Lung (tissue), 12 donors: ENCODE results near the gene AEN. TPM values are rescaled to one million over a fixed set of nuclear protein-coding genes. Genes with fewer than 3 reads are reported as not detected.

ENCODE experiments used
- ATAC-seq: fragments of 200-7000 bp; cut with Tn5 transposase; one replicate; pipeline ENCODE4 v1.9.1; 2020; ENCODE audit warnings: moderate number of reproducible peaks; ENCODE audit not compliant: insufficient read depth, low FRiP score
- DNase-seq, 3 donors: peaks; one replicate each; pipeline ENCODE4 v3.0.0-alpha.2; 2013 to 2017
- H3K27ac ChIP-seq, 2 donors: one replicate each; pipeline ENCODE4 v1.5.1; 2013; ENCODE audit warnings: mild to moderate bottlenecking in 2 of 2, moderate library complexity in 2 of 2, control low read depth in 1 of 2, inconsistent platforms in 1 of 2, low read depth in 1 of 2, low read length in 1 of 2
- H3K27me3 ChIP-seq, 3 donors: one replicate each; pipeline ENCODE4 v1.5.1; 2013; ENCODE audit warnings: low read length in 2 of 3; ENCODE audit not compliant: control insufficient read depth in 3 of 3, insufficient read depth in 3 of 3
- H3K36me3 ChIP-seq, 4 donors: one replicate each; pipeline ENCODE4 v1.5.1; 2013; ENCODE audit warnings: low read length in 4 of 4, mild to moderate bottlenecking in 1 of 4, moderate library complexity in 1 of 4; ENCODE audit not compliant: control insufficient read depth in 4 of 4, insufficient read depth in 4 of 4
- H3K4me1 ChIP-seq, 5 donors: one replicate each; pipeline ENCODE4 v1.5.1; 2013; ENCODE audit warnings: low read length in 5 of 5, mild to moderate bottlenecking in 2 of 5, moderate library complexity in 1 of 5; ENCODE audit not compliant: control insufficient read depth in 5 of 5, insufficient read depth in 5 of 5
- H3K4me3 ChIP-seq: one replicate; pipeline ENCODE4 v1.5.1; 2013; ENCODE audit warnings: mild to moderate bottlenecking, control low read depth, moderate library complexity
- H3K9ac ChIP-seq, 2 donors: one replicate each; pipeline ENCODE4 v1.5.1; 2013; ENCODE audit warnings: low read length in 2 of 2, control low read depth in 1 of 2; ENCODE audit not compliant: insufficient read depth in 1 of 2
- H3K9me3 ChIP-seq, 4 donors: one replicate each; pipeline ENCODE4 v1.5.1; 2013; ENCODE audit warnings: low read length in 3 of 4, mild to moderate bottlenecking in 1 of 4, moderate library complexity in 1 of 4; ENCODE audit not compliant: control insufficient read depth in 4 of 4, insufficient read depth in 3 of 4
- CTCF ChIP-seq: IDR thresholded peaks from 2 replicates; pipeline ENCODE4 v1.5.1; 2012; ENCODE audit warnings: mild to moderate bottlenecking; ENCODE audit errors: control extremely low read depth, extremely low read depth
- WGBS, 2 donors: extraction: QIAGEN DNeasy Blood & Tissue Kit; methylation state at CpG; one replicate each; pipeline ENCODE4 v1.1.7; 2013; 5-methylcytosine and 5-hydroxymethylcytosine counted together
- polyA plus RNA-seq, 2 donors: library from polyadenylated mRNA; stranded (reverse); fragments of 200-250 nt; gene quantifications; one replicate each; pipeline ENCODE4 v1.2.1, GENCODE V29; 2013
- total RNA-seq, 2 donors: library from RNA; depleted of rRNA in 1 of 2; stranded (reverse); fragments of >200 nt in 1 of 2; gene quantifications; one replicate each; pipeline ENCODE4 v1.2.1, GENCODE V29; 2014 to 2021
- donor health status: control.
- donor health status: control.
- donor health status: Bipolar disorder and iron deficiency.
- donor health status: healthy.
- donor health status: DM: yes; HTN: yes; CAD: no.

Gene AEN
- total and polyA plus RNA-seq, 4 donors = 4.2 to 15.4 (median 13.4) TPM

GRCh38 chr15:88655800-88656488 lies 34.8 kb downstream of the AEN start:
- Histone ChIP-seq H3K9ac (no peak overlapping the region), H3K27me3 (no peaks in the 10 kb centered on the region), H3K4me3 (no peak overlapping the region), H3K27ac (no peak overlapping the region), H3K4me1 (peaks cover 0 to 6% (median 0%) of the 10 kb centered on the region in 5 donors), H3K9me3 (no peaks in the 10 kb centered on the region), H3K36me3 (peaks cover 0 to 13% (median 0%) of the 10 kb centered on the region in 4 donors)
- DNase-seq (no peak), ATAC-seq (no peak)
- 80 to 86% methylated on average over 8 of the region's 8 CpGs for WGBS, 2 donors
- TF ChIP-seq CTCF = no peak

GRCh38 chr15:88656760-88657221 lies 35.7 kb downstream of the AEN start:
- Histone ChIP-seq H3K4me3 (no peak overlapping the region), H3K4me1 (peaks cover 0 to 5% (median 0%) of the 10 kb centered on the region in 5 donors), H3K27me3 (no peaks in the 10 kb centered on the region), H3K27ac (no peak overlapping the region), H3K36me3 (peaks cover 0 to 13% (median 0%) of the 10 kb centered on the region in 4 donors), H3K9ac (no peak overlapping the region), H3K9me3 (no peaks in the 10 kb centered on the region)
- ATAC-seq (no peak), DNase-seq (no peak)
- no peak for TF ChIP-seq CTCF
- WGBS, 2 donors = 77 to 81% methylated on average over 10 of the region's 10 CpGs

- DNase-seq = peak; percentile 36 to 54 (median 45)
- TF ChIP-seq CTCF = no peak
- Histone ChIP-seq H3K4me1 (peaks cover 0 to 5% (median 0%) of the 10 kb centered on the region in 5 donors), H3K27ac (no peak overlapping the region), H3K4me3 (no peak overlapping the region), H3K36me3 (peaks cover 0 to 13% (median 0%) of the 10 kb centered on the region in 4 donors), H3K27me3 (no peaks in the 10 kb centered on the region), H3K9me3 (peaks cover 0 to 2% (median 0%) of the 10 kb centered on the region in 4 donors), H3K9ac (no peak overlapping the region)
- 48 to 53% methylated on average over 13 of the region's 13 CpGs for WGBS, 2 donors
- no peak for ATAC-seq
These were observed 36.4 kb downstream of the AEN start for GRCh38 chr15:88657326-88658069.
